ENCODE results near the gene SLC29A2.

DNA sequence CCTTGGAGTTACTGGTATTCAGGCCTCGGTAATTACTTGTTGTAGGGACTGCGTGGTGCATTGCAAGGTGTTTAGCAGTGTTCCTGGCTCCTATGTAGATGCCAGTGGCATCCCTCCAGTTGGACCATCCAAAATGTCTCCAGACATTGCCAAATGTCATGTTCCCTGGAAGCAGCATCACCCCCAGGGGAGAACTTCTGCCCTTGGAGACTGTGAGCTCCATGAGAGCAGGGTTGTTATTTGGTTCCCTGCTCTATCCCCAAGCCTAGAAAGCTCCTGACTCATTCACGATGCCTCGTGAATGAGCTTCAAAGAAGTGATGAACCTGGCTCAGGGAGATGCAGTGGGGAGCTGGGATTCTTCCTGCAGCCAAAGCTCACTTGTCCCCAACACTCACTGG, 50.0 kb downstream of the SLC29A2 start:
- no peak for TF ChIP-seq EZH2phosphoT487 (IDR thresholded peaks at IDR 0.05; ENCODE audit: borderline replicate concordance)
- TF ChIP-seq CEBPB (IDR thresholded peaks at IDR 0.05; ENCODE audit: low read depth), result no peak
- TF ChIP-seq POLR2AphosphoS5 (IDR thresholded peaks at IDR 0.05; ENCODE audit: low read depth, low read length), result no peak
- TF ChIP-seq POLR2A (IDR thresholded peaks at IDR 0.05; ENCODE audit: borderline replicate concordance, extremely low read depth, insufficient read depth, insufficient read length), result no peak
- TF ChIP-seq, protein P1, sequence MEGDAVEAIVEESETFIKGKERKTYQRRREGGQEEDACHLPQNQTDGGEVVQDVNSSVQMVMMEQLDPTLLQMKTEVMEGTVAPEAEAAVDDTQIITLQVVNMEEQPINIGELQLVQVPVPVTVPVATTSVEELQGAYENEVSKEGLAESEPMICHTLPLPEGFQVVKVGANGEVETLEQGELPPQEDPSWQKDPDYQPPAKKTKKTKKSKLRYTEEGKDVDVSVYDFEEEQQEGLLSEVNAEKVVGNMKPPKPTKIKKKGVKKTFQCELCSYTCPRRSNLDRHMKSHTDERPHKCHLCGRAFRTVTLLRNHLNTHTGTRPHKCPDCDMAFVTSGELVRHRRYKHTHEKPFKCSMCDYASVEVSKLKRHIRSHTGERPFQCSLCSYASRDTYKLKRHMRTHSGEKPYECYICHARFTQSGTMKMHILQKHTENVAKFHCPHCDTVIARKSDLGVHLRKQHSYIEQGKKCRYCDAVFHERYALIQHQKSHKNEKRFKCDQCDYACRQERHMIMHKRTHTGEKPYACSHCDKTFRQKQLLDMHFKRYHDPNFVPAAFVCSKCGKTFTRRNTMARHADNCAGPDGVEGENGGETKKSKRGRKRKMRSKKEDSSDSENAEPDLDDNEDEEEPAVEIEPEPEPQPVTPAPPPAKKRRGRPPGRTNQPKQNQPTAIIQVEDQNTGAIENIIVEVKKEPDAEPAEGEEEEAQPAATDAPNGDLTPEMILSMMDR (IDR thresholded peaks at IDR 0.05 in 2 of 3, conservative IDR thresholded peaks at IDR 0.05 in 1 of 3; ENCODE audit: borderline replicate concordance in 1 of 3, insufficient read depth in 1 of 3, low read depth in 2 of 3, low read length in 2 of 3), result no peak
- TF ChIP-seq, protein P2, sequence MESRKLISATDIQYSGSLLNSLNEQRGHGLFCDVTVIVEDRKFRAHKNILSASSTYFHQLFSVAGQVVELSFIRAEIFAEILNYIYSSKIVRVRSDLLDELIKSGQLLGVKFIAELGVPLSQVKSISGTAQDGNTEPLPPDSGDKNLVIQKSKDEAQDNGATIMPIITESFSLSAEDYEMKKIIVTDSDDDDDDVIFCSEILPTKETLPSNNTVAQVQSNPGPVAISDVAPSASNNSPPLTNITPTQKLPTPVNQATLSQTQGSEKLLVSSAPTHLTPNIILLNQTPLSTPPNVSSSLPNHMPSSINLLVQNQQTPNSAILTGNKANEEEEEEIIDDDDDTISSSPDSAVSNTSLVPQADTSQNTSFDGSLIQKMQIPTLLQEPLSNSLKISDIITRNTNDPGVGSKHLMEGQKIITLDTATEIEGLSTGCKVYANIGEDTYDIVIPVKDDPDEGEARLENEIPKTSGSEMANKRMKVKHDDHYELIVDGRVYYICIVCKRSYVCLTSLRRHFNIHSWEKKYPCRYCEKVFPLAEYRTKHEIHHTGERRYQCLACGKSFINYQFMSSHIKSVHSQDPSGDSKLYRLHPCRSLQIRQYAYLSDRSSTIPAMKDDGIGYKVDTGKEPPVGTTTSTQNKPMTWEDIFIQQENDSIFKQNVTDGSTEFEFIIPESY (IDR thresholded peaks at IDR 0.05; ENCODE audit: extremely low read depth, insufficient replicate concordance, low read length), result no peak

All from HCT116 (cell line).